ENCODE results near the gene GRID2IP.

- TF ChIP-seq CTCF (conservative IDR thresholded peaks at IDR 0.05; ENCODE audit: low read depth, low read length) (no peak), EZH2 (IDR thresholded peaks at IDR 0.05; ENCODE audit: borderline replicate concordance, low read depth, low read length, poor library complexity, severe bottlenecking) (no peak)
Measured at GRCh38 chr7:6482743-6483119, 68.5 kb downstream of the GRID2IP start.
